SU-DHL-6 (cell line): ENCODE data around the gene INTS6.

Experiments used
- EZH2phosphoT487 ChIP-seq: fragments of 200-600 bp; sonication (generic), shearing (Covaris generic); conservative IDR thresholded peaks from 2 replicates; pipeline ENCODE4 v1.6.1; 2018; ENCODE audit warnings: mild to moderate bottlenecking, antibody characterized with exemption, low read length, moderate library complexity, mixed read lengths
- TF ChIP-seq, protein P1 (sequence below): fragments of 200-600 bp; sonication (generic); IDR thresholded peaks from one replicate; pipeline ENCODE4 v1.5.1; 2017; ENCODE audit warnings: antibody characterized with exemption, mild to moderate bottlenecking, low read length, moderate library complexity; ENCODE audit not compliant: insufficient read depth, poor library complexity, severe bottlenecking

DNA sequence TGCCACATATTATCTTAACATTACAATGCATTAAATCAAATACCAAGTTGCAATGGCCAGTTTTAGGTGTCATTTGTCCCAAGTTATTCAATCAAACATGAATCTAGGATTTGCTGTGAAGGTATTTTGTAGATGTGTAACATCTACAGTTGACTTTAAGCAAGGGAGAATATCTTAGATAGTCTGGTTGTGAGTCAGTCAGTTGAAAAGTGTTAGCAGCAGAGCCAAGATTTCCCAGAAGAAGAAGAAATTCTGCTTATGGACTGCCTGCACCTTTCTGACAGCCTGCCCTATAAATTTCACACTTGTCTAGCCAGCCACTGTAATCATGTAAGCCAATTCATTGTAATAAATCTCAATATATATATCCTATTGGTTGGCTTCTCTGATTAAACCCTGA lies 41.3 kb upstream of the INTS6 start:
- TF ChIP-seq, protein P1, sequence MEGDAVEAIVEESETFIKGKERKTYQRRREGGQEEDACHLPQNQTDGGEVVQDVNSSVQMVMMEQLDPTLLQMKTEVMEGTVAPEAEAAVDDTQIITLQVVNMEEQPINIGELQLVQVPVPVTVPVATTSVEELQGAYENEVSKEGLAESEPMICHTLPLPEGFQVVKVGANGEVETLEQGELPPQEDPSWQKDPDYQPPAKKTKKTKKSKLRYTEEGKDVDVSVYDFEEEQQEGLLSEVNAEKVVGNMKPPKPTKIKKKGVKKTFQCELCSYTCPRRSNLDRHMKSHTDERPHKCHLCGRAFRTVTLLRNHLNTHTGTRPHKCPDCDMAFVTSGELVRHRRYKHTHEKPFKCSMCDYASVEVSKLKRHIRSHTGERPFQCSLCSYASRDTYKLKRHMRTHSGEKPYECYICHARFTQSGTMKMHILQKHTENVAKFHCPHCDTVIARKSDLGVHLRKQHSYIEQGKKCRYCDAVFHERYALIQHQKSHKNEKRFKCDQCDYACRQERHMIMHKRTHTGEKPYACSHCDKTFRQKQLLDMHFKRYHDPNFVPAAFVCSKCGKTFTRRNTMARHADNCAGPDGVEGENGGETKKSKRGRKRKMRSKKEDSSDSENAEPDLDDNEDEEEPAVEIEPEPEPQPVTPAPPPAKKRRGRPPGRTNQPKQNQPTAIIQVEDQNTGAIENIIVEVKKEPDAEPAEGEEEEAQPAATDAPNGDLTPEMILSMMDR: no peak
- TF ChIP-seq EZH2phosphoT487: no peak
